22Rv1 (cell line): ENCODE results near the gene ITPRIPL2.

Experiments
- CTCF ChIP-seq: fragments of 450-650 bp; IDR thresholded peaks from 2 replicates; pipeline ENCODE4 v1.5.1; 2017; ENCODE audit warnings: mild to moderate bottlenecking
- ZFX ChIP-seq: fragments of 450-650 bp; IDR thresholded peaks from 2 replicates; pipeline ENCODE4 v1.6.1; 2017; ENCODE audit warnings: antibody characterized with exemption, borderline replicate concordance

DNA sequence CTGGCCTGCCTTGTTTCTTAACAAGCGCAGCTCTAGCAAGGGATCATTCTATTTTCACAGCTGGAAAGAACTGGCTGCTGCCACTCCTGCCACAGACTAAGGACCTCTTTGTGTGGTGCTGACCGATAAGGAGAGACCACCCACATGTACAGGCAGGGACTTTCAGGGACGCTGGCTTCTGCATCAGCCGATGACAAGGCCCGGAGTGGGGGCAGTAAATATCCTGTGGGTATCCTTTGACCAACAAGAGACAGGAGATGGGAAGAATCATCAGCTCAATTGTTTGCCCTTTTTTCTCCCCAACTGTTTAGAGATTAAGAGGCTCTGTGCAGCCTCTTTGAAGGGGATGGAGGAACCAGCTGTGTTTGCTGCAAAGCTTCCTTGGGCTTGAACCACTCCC, 9.2 kb upstream of the ITPRIPL2 start:
- TF ChIP-seq CTCF (no peak), ZFX (no peak)
